Activated CD8-positive, alpha-beta T cell treated with anti-CD3 and anti-CD28 coated beads for 36 hours (primary cell): ENCODE data around the gene POU2AF3. TPM values are rescaled to one million over a fixed set of nuclear protein-coding genes. Genes with fewer than 3 reads are reported as not detected.

ENCODE experiments used
- ATAC-seq: fragments of 200-7000 bp; cut with Tn5 transposase; one replicate; pipeline ENCODE4 v1.10.0; 2021; ENCODE audit warnings: mild to moderate bottlenecking, moderate library complexity
- CTCF ChIA-PET: fragments of 350-600 bp; sonication (Branson Sonifier 250); formaldehyde crosslinking; loops from one replicate; lab custom pipeline; 2021; ENCODE audit warnings: antibody characterized with exemption; lab: Charles Lee
- POLR2A ChIA-PET: fragments of 350-600 bp; sonication (Branson Sonifier 250); formaldehyde crosslinking; loops from one replicate; lab custom pipeline; 2021; ENCODE audit warnings: antibody characterized with exemption; lab: Charles Lee
- DNase-seq: peaks from one replicate; pipeline ENCODE4 v3.0.0-alpha.2; 2020
- H3K27ac Mint-ChIP-seq: one replicate; pipeline ENCODE4 v1.8.0; 2021; ENCODE audit warnings: mild to moderate bottlenecking, mixed read lengths
- H3K27me3 Mint-ChIP-seq: one replicate; pipeline ENCODE4 v1.8.0; 2021; ENCODE audit warnings: mixed read lengths
- H3K36me3 Mint-ChIP-seq: one replicate; pipeline ENCODE4 v1.8.0; 2021; ENCODE audit warnings: low read depth, mixed read lengths
- H3K4me1 Mint-ChIP-seq: one replicate; pipeline ENCODE4 v1.8.0; 2021; ENCODE audit warnings: low read depth, mixed read lengths
- H3K4me3 Mint-ChIP-seq: one replicate; pipeline ENCODE4 v1.8.0; 2021; ENCODE audit warnings: mild to moderate bottlenecking, moderate library complexity, mixed read lengths
- H3K9me3 Mint-ChIP-seq: one replicate; pipeline ENCODE4 v1.8.0; 2021; ENCODE audit warnings: mixed read lengths
- CTCF ChIP-seq: fragments of 200-600 bp; IDR thresholded peaks from one replicate; pipeline ENCODE4 v1.8.0; 2022; ENCODE audit warnings: antibody characterized with exemption, mild to moderate bottlenecking
- intact Hi-C: fragments of 100-400 bp; cut with micrococcal nuclease; formaldehyde crosslinking; loops from one replicate; pipeline ENCODE4 v1.10.0; 2022
- total RNA-seq, 2 experiments: library from RNA; stranded (reverse); gene quantifications; one replicate each; pipeline ENCODE4 v1.2.3, GENCODE V29; 2021

The POU2AF3 gene
- total RNA-seq, 2 experiments from 2014 or later, result not detected

GRCh38 chr11:111353776-111354600 is 55.6 kb downstream of the POU2AF3 start:
- TF ChIP-seq CTCF, result no peak
- DNase-seq, result no peak
- H3K36me3 Mint-ChIP-seq, result no peaks in the 10 kb centered on the region
- H3K4me3 Mint-ChIP-seq, result no peak overlapping the region
- no peak overlapping the region for H3K27ac Mint-ChIP-seq
- no peaks in the 10 kb centered on the region for H3K9me3 Mint-ChIP-seq
- intact Hi-C loops, result no loop called here
- no peaks in the 10 kb centered on the region for H3K27me3 Mint-ChIP-seq
- ChIA-PET CTCF (interaction anchor here (1.8 kb wide), 1 partner anchor 69 kb away, joined by 6 read pairs; no protein-coding TSS in a partner anchor), POLR2A (no interaction called here)
- ATAC-seq, result no peak
- H3K4me1 Mint-ChIP-seq, result no peaks in the 10 kb centered on the region

GRCh38 chr11:111354601-111354891 is 56.2 kb downstream of the POU2AF3 start:
- no peak overlapping the region for H3K27ac Mint-ChIP-seq
- no peaks in the 10 kb centered on the region for H3K36me3 Mint-ChIP-seq
- H3K9me3 Mint-ChIP-seq, result no peaks in the 10 kb centered on the region
- no peaks in the 10 kb centered on the region for H3K27me3 Mint-ChIP-seq
- no peaks in the 10 kb centered on the region for H3K4me1 Mint-ChIP-seq
- TF ChIP-seq CTCF, result no peak
- intact Hi-C loops, result no loop called here
- H3K4me3 Mint-ChIP-seq, result no peak overlapping the region
- ChIA-PET POLR2A (no interaction called here), CTCF (interaction anchor here (1.8 kb wide), 1 partner anchor 69 kb away, joined by 6 read pairs; no protein-coding TSS in a partner anchor)
- ATAC-seq (no peak), DNase-seq (no peak)

GRCh38 chr11:111355101-111355500 is 56.8 kb downstream of the POU2AF3 start:
- TF ChIP-seq CTCF, result no peak
- no peaks in the 10 kb centered on the region for H3K9me3 Mint-ChIP-seq
- H3K27me3 Mint-ChIP-seq, result no peaks in the 10 kb centered on the region
- ATAC-seq, result no peak
- POLR2A ChIA-PET, result no interaction called here
- no peaks in the 10 kb centered on the region for H3K36me3 Mint-ChIP-seq
- no peaks in the 10 kb centered on the region for H3K4me1 Mint-ChIP-seq
- DNase-seq, result no peak
- CTCF ChIA-PET, result interaction anchor here (1.8 kb wide), 1 partner anchor 68 kb away, joined by 6 read pairs; no protein-coding TSS in a partner anchor
- no peak overlapping the region for H3K4me3 Mint-ChIP-seq
- intact Hi-C loops, result loop anchor here (5.0 kb wide), 1 partner anchor 72 kb away; no protein-coding TSS in a partner anchor
- H3K27ac Mint-ChIP-seq, result no peak overlapping the region

- Mint-ChIP-seq H3K36me3 (no peaks in the 10 kb centered on the region), H3K27me3 (no peaks in the 10 kb centered on the region), H3K9me3 (no peaks in the 10 kb centered on the region), H3K4me1 (no peaks in the 10 kb centered on the region), H3K27ac (no peak overlapping the region), H3K4me3 (no peak overlapping the region)
- no peak for ATAC-seq
- no peak for TF ChIP-seq CTCF
- ChIA-PET POLR2A (no interaction called here), CTCF (interaction anchor here (0.9 to 1.5 kb wide), 2 partner anchors 82 to 91 kb away, joined by 3 read pairs; no protein-coding TSS in a partner anchor)
- no peak for DNase-seq
- intact Hi-C loops, result loop anchor here (5.0 kb wide), 1 partner anchor 71 kb away; no protein-coding TSS in a partner anchor
These were observed 57.8 kb downstream of the POU2AF3 start for GRCh38 chr11:111355956-111356659.
